HepG2 (cell line): Measurements from ENCODE around the gene ACAP2. TPM values are rescaled to one million over a fixed set of nuclear protein-coding genes. Genes with fewer than 3 reads are reported as not detected.

Experiments used
- CHCHD3 ChIP-seq: sonication (generic); formaldehyde crosslinking; IDR thresholded peaks from 2 replicates; pipeline ENCODE4 v1.8.0; 2022; ENCODE audit warnings: mild to moderate bottlenecking, missing genetic modification reagents, moderate library complexity
- E2F5 ChIP-seq: sonication (generic); formaldehyde crosslinking; conservative IDR thresholded peaks from 2 replicates; pipeline ENCODE4 v1.4.0; 2020; ENCODE audit warnings: missing genetic modification reagents
- GABPB1 ChIP-seq: IDR thresholded peaks from 2 replicates; pipeline ENCODE4 v1.6.1; 2016; ENCODE audit warnings: mild to moderate bottlenecking, missing genetic modification reagents, moderate library complexity, missing compliant biosample characterization
- HINFP ChIP-seq: sonication (generic); formaldehyde crosslinking; IDR thresholded peaks from 2 replicates; pipeline ENCODE4 v1.4.0; 2020; ENCODE audit warnings: low read depth, mild to moderate bottlenecking, missing genetic modification reagents
- KMT2A ChIP-seq: sonication (generic); formaldehyde crosslinking; IDR thresholded peaks from 2 replicates; pipeline ENCODE4 v1.4.0; 2020; ENCODE audit warnings: missing genetic modification reagents
- PHF21A ChIP-seq: sonication (generic); formaldehyde crosslinking; IDR thresholded peaks from 2 replicates; pipeline ENCODE4 v1.5.0; 2020; ENCODE audit warnings: mild to moderate bottlenecking, missing genetic modification reagents
- RELA ChIP-seq: sonication (generic); formaldehyde crosslinking; IDR thresholded peaks from 2 replicates; pipeline ENCODE4 v1.4.0; 2020; ENCODE audit warnings: missing genetic modification reagents
- TEAD3 ChIP-seq: optimal IDR thresholded peaks from 2 replicates; pipeline ENCODE3; 2016; ENCODE audit warnings: borderline replicate concordance
- TERF1 ChIP-seq: sonication (generic); formaldehyde crosslinking; IDR thresholded peaks from 2 replicates; pipeline ENCODE4 v1.8.0; 2022; ENCODE audit warnings: mild to moderate bottlenecking, missing genetic modification reagents, moderate library complexity
- ZBTB43 ChIP-seq: sonication (generic); formaldehyde crosslinking; conservative IDR thresholded peaks from 2 replicates; pipeline ENCODE4 v1.4.0; 2020; ENCODE audit warnings: missing genetic modification reagents
- ZHX1 ChIP-seq: sonication (generic); formaldehyde crosslinking; IDR thresholded peaks from 2 replicates; pipeline ENCODE4 v1.8.1; 2022; ENCODE audit warnings: low read depth, mild to moderate bottlenecking, missing genetic modification reagents
- ZKSCAN8 ChIP-seq: IDR thresholded peaks from 2 replicates; pipeline ENCODE4 v1.6.1; 2016; ENCODE audit warnings: borderline replicate concordance, missing genetic modification reagents, missing compliant biosample characterization
- ZNF142 ChIP-seq: sonication (generic); formaldehyde crosslinking; IDR thresholded peaks from 2 replicates; pipeline ENCODE4 v1.4.0; 2020; ENCODE audit warnings: missing genetic modification reagents
- ZNF451 ChIP-seq: sonication (generic); formaldehyde crosslinking; IDR thresholded peaks from 2 replicates; pipeline ENCODE4 v1.5.0; 2020; ENCODE audit warnings: mild to moderate bottlenecking, missing genetic modification reagents
- ZNF761 ChIP-seq: sonication (generic); formaldehyde crosslinking; conservative IDR thresholded peaks from 2 replicates; pipeline ENCODE4 v1.4.0; 2020; ENCODE audit warnings: mild to moderate bottlenecking, missing genetic modification reagents
- polyA plus RNA-seq, 8 experiments: library from polyadenylated mRNA; depleted of rRNA in 3 of 8; stranded (reverse) in 7 of 8; unstranded in 1 of 8; fragments of >200 nt; fragmentation: Illumina TruSeq in 4 of 8; extraction: Trizol in 4 of 8; gene quantifications; 2 replicates each; pipeline versions ENCODE4 v1.2.1 to v1.2.3, GENCODE V29; 2011 to 2016; ENCODE audit warnings: low read depth in 4 of 8, missing spikeins in 1 of 8, mixed read lengths in 1 of 8; ENCODE audit not compliant: insufficient read depth in 1 of 8
- total RNA-seq, 5 experiments: library from RNA; depleted of rRNA; stranded (reverse); fragments of >200 nt; fragmentation: Illumina TruSeq; extraction: Trizol; gene quantifications; 2 replicates each; pipeline ENCODE4 v1.2.3, GENCODE V29; 2016; ENCODE audit warnings: low read depth in 1 of 5

Gene ACAP2
- total and polyA plus RNA-seq, 2 of the 13 experiments (the other 11 are each of a cell fraction or from before 2014, with no cell fraction given), result 7.3 to 23.9 TPM

- TF ChIP-seq HINFP (CRISPR knock-in tag) (0 out of 2 replicates have a peak, but pooled peaks have one; percentile 15), ZNF761 (CRISPR knock-in tag) (peak; percentile 94; the same call in 1 of the 2 replicates), RELA (CRISPR knock-in tag) (peak; percentile 42; the same call in 1 of the 2 replicates), E2F5 (CRISPR knock-in tag) (no peak), ZBTB43 (CRISPR knock-in tag) (no peak), TERF1 (CRISPR knock-in tag) (no peak), ZKSCAN8 (no peak), ZHX1 (CRISPR knock-in tag) (0 out of 2 replicates have a peak, but pooled peaks have one; percentile 12), GABPB1 (CRISPR knock-in tag) (0 out of 2 replicates have a peak, but pooled peaks have one; percentile 8), PHF21A (peak; percentile 62; the same call in 1 of the 2 replicates), CHCHD3 (0 out of 2 replicates have a peak, but pooled peaks have one; percentile 70), TEAD3 (CRISPR knock-in tag) (no peak), ZNF142 (peak; percentile 47; the same call in 1 of the 2 replicates), KMT2A (CRISPR knock-in tag) (no peak), ZNF451 (CRISPR knock-in tag) (peak; percentile 3; the same call in 1 of the 2 replicates)
These were observed 171.9 kb downstream of the ACAP2 start, which contains the start of gene XXYLT1 (continued) for GRCh38 chr3:195270817-195271409.
